Stimulated activated naive B cell treated with anti-CD40 and anti-IgM and Interleukin-4, amounts not matched to agents 10 μg/mL and 1 μg/mL and 100 μg/mL, for 72 hours (primary cell): ENCODE results near the gene KRTAP10-7.
"Not testable (repeated sequence)": the region's sequence is repeated elsewhere in the genome, so short reads cannot be mapped to it uniquely, and the experiment has no call there.

Source experiments
- ATAC-seq, 2 donors: fragments of 150-1000 bp; cut with Tn5 transposase; replicated peaks; 2 replicates each; pipeline ENCODE4 v1.10.0; 2021; ENCODE audit warnings: moderate library complexity in 1 of 2
- DNase-seq: peaks from one replicate; pipeline ENCODE4 v3.0.0; 2021
- H3K27ac Mint-ChIP-seq: one replicate; pipeline ENCODE4 v1.8.0; 2022; ENCODE audit warnings: mild to moderate bottlenecking, mixed read lengths
- H3K27me3 Mint-ChIP-seq, 2 donors: one replicate each; pipeline ENCODE4 v1.8.0; 2022; ENCODE audit warnings: mixed read lengths in 2 of 2
- H3K36me3 Mint-ChIP-seq, 2 donors: one replicate each; pipeline ENCODE4 v1.8.0; 2022; ENCODE audit warnings: mixed read lengths in 2 of 2, mild to moderate bottlenecking in 1 of 2
- H3K4me1 Mint-ChIP-seq, 2 donors: one replicate each; pipeline ENCODE4 v1.8.0; 2022; ENCODE audit warnings: mixed read lengths in 2 of 2, mild to moderate bottlenecking in 1 of 2
- H3K4me3 Mint-ChIP-seq, 2 donors: one replicate each; pipeline ENCODE4 v1.8.0; 2022; ENCODE audit warnings: mild to moderate bottlenecking in 2 of 2, mixed read lengths in 2 of 2, moderate library complexity in 1 of 2
- H3K9me3 Mint-ChIP-seq, 2 donors: one replicate each; pipeline ENCODE4 v1.8.0; 2022; ENCODE audit warnings: mixed read lengths in 2 of 2, mild to moderate bottlenecking in 1 of 2

The KRTAP10-7 gene

DNA sequence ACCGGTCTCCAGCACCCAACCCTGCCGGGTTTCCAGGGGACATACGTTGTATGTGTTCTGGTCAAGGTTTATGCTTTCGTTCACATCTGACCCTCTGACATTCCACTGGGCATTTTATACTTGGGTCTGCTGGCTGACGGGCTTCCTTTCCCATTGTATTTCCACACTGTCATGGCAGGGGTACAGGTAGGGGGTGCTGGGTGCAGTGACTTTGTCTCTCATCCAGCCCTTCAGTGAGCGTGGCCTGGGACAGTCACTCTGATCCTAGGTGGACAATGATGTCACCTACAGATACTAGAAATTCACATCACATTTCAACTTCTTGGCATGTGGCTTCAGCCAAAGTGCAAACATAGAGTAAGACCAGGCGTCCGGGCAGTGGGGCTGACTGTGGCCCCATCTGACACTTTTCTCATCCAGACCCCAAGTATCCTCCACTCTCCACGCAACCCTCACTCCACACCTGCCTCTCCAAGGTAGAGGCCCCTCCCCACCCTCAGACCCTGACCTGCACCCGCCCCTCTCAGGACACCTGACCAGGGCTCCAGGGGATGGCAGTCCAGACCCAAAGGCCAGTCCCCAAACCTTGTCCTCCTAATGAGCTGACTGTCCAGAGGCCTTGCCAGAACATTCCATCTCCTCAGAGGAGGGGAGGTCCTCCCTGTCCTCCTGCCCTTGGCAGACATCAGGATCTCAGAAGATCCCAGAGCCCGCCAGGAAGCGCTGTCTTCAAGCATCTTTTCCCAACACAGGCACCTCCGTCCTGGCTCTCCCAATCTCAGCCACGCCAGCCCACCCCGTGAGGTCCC is 36.0 kb downstream of the KRTAP10-7 start:
- Mint-ChIP-seq H3K27ac (no peak overlapping the region), H3K4me3 (no peak overlapping the region), H3K9me3 (peaks cover 21 to 22% of the 10 kb centered on the region in 2 donors), H3K36me3 (peaks cover 2 to 13% of the 10 kb centered on the region in 2 donors), H3K4me1 (no peaks in the 10 kb centered on the region), H3K27me3 (peaks cover 48 to 50% of the 10 kb centered on the region in 2 donors)
- ATAC-seq (no peak), DNase-seq (no peak)

DNA sequence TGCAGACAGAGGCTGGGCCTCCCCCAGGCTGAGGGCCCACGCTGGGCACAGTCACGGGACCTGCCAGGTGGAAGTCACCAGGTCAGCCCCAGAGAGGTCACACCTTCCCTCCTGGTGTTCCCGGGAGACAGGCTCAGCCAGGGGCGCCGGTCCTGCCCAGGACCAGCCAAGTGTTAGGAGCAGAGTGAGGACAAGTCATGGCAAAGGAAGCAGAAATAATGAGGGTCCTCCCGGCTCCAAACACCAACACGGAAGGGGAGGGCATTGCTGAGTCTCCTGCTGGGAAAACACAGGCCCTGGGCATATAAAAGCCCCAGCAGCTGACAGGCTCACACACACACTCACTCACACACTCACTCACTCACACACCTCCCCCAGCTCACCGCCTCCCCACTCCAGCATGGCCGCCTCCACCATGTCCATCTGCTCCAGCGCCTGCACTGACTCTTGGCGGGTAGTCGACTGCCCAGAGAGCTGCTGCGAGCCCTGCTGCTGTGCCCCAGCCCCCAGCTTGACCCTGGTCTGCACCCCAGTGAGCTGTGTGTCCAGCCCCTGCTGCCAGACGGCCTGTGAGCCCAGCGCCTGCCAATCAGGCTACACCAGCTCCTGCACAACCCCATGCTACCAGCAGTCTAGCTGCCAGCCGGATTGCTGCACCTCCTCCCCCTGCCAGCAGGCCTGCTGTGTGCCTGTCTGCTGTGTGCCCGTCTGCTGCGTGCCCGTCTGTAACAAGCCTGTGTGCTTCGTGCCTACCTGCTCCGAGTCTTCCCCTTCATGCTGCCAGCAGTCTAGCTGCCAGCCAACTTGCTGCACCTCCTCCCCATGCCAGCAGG is 36.8 kb downstream of the KRTAP10-7 start, which contains the start of gene KRTAP10-10:
KRTAP10-10 (plus strand) TSS at position 339 of the 833 bp plus-strand sequence; CDS start at position 401, 62 bp downstream.
- DNase-seq, result no peak
- H3K9me3 Mint-ChIP-seq, result peaks cover 16 to 19% of the 10 kb centered on the region in 2 donors
- peaks cover 48 to 50% of the 10 kb centered on the region in 2 donors for H3K27me3 Mint-ChIP-seq
- ATAC-seq, result no peak
- H3K4me1 Mint-ChIP-seq, result no peaks in the 10 kb centered on the region
- H3K36me3 Mint-ChIP-seq, result peaks cover 0 to 10% of the 10 kb centered on the region in 2 donors
- H3K4me3 Mint-ChIP-seq, result no peak within 1 kb of the TSS
- no peak within 1 kb of the TSS for H3K27ac Mint-ChIP-seq

DNA sequence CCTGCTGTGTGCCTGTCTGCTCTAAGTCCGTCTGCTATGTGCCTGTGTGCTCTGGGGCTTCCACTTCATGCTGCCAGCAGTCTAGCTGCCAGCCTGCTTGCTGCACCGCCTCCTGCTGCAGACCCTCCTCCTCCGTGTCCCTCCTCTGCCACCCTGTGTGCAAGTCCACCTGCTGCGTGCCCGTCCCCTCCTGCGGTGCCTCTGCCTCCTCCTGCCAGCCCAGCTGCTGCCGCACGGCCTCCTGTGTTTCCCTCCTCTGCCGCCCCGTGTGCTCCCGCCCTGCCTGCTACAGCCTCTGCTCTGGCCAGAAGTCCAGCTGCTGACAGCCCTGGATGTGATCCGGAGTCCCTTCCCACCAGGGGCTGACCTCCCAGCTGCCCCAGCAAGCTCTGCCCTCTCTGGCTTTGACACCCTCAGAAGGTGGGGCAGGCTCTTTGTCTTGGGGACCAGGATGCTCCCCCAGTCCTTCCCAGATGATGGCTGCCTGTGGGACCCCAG is 37.5 kb downstream of the KRTAP10-7 start:
- ATAC-seq, H3K4me3 Mint-ChIP-seq, H3K27ac Mint-ChIP-seq, H3K36me3 Mint-ChIP-seq, DNase-seq, H3K4me1 Mint-ChIP-seq: not testable (repeated sequence)
- peaks cover 48 to 50% of the 10 kb centered on the region in 2 donors for H3K27me3 Mint-ChIP-seq
- H3K9me3 Mint-ChIP-seq, result peaks cover 12 to 16% of the 10 kb centered on the region in 2 donors

DNA sequence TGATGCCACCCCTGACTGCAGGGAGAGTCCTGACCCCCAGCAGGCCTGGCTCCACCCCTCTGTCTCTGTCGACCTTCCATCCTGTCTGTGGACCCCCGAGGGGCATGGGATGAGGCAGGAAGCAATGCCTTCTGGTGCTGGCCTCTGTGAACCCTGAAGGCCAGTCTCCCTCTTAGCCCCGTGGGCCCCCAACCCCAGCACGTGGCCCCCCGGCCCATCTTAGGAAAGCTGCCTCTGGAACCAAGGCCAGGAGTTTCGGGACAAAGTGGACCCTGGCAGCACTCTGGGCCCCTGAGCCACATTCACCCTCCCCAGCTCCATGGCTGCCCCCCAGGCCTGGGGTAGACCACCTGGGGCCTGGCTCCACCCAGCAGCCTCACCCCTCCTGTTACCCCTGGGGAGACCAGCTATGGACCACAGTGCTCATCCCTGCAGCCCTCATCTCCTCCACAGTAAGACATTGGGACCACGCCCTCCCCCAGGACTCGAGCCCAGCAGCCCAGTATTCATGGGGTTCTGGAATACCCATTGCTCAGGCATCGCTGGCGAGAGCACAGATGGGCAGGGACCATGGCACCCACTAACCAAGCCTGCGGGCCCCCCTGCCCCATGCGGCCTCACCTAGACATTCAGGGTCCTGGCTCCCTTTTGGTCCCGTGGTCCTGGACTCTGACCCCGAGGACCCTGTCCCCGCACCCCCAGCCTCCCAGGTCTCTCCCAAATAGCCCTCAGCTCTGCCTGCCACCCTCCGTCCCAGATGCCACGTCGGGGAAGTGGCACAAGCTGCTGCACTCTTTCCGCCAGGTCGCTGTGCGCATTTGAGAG is 38.3 kb downstream of the KRTAP10-7 start:
- not testable (repeated sequence) for DNase-seq, H3K36me3 Mint-ChIP-seq, H3K4me1 Mint-ChIP-seq, H3K27ac Mint-ChIP-seq, H3K4me3 Mint-ChIP-seq, ATAC-seq
- peaks cover 48 to 50% of the 10 kb centered on the region in 2 donors for H3K27me3 Mint-ChIP-seq
- peaks cover 12 to 18% of the 10 kb centered on the region in 2 donors for H3K9me3 Mint-ChIP-seq

DNA sequence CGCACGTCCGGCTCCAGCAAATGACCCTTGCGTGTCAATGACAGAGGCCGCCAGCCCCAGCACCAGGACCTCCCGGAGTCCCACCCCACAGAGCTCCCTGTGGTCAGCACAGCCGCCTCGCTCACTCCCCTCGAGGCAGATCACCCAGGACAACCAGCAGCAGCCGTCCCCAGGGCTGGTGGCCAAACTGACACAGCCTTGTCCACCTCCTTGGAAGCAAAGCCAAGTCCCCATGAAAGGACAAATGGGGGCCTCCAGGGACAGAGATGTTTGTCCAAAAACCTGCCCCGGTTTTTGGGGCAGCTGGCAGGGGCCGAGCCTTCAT is 38.9 kb downstream of the KRTAP10-7 start:
- Mint-ChIP-seq H3K27ac (no peak overlapping the region), H3K27me3 (peaks cover 48 to 50% of the 10 kb centered on the region in 2 donors), H3K9me3 (peaks cover 17 to 22% of the 10 kb centered on the region in 2 donors), H3K4me1 (no peaks in the 10 kb centered on the region), H3K4me3 (no peak overlapping the region), H3K36me3 (peaks cover 0 to 13% of the 10 kb centered on the region in 2 donors)
- ATAC-seq (no peak), DNase-seq (no peak)

GRCh38 chr21:44640761-44641160 is 40.4 kb downstream of the KRTAP10-7 start:
- Mint-ChIP-seq H3K36me3 (peaks cover 0 to 20% of the 10 kb centered on the region in 2 donors), H3K27me3 (peaks cover 44 to 50% of the 10 kb centered on the region in 2 donors), H3K4me1 (no peaks in the 10 kb centered on the region), H3K27ac (no peak overlapping the region), H3K4me3 (no peak overlapping the region), H3K9me3 (peaks cover 24 to 30% of the 10 kb centered on the region in 2 donors)
- no peak for DNase-seq
- ATAC-seq, result no peak

- H3K9me3 Mint-ChIP-seq, result peaks cover 24 to 32% of the 10 kb centered on the region in 2 donors
Observed at GRCh38 chr21:44643741-44644310, 43.4 kb downstream of the KRTAP10-7 start.

DNA sequence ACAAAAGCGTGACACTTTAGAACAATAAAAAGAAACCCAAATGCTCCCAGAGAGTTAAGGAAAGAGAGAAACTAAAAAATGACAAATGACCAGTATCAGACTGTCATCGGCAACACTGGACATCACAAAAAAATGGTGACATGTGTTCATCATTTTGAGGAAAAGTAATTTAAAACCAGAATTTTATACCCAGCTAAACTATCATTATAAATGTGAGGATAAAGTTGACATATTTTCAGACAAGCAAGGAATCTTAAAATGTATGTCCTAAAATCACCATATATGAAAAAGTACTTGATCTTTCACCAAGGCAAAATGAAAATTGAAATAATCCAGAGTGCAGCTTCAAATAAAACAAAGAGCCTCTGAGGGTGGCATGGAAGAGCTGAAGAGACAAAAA is 44.5 kb downstream of the KRTAP10-7 start:
- H3K4me1 Mint-ChIP-seq, result no peaks in the 10 kb centered on the region
- ATAC-seq, result no peak
- H3K27ac Mint-ChIP-seq, result no peak overlapping the region
- DNase-seq, result no peak
- H3K9me3 Mint-ChIP-seq, result peaks cover 24 to 31% of the 10 kb centered on the region in 2 donors
- H3K4me3 Mint-ChIP-seq, result no peak overlapping the region
- peaks cover 28 to 32% of the 10 kb centered on the region in 2 donors for H3K27me3 Mint-ChIP-seq
- H3K36me3 Mint-ChIP-seq, result peaks cover 2 to 22% of the 10 kb centered on the region in 2 donors

More at GRCh38 chr21:44643741-44644310, 43.4 kb downstream of the KRTAP10-7 start:
- no peak overlapping the region for H3K4me3 Mint-ChIP-seq
- peaks cover 37 to 39% of the 10 kb centered on the region in 2 donors for H3K27me3 Mint-ChIP-seq
- H3K36me3 Mint-ChIP-seq, result peaks cover 2 to 24% of the 10 kb centered on the region in 2 donors
- DNase-seq (no peak), ATAC-seq (no peak)
- H3K4me1 Mint-ChIP-seq, result no peaks in the 10 kb centered on the region
- no peak overlapping the region for H3K27ac Mint-ChIP-seq

- DNase-seq, ATAC-seq, H3K4me3 Mint-ChIP-seq, H3K4me1 Mint-ChIP-seq, H3K27ac Mint-ChIP-seq: not testable (repeated sequence)
- Mint-ChIP-seq H3K27me3 (peaks cover 12 to 18% of the 10 kb centered on the region in 2 donors), H3K9me3 (peaks cover 13 to 21% of the 10 kb centered on the region in 2 donors), H3K36me3 (peaks cover 2 to 14% of the 10 kb centered on the region in 2 donors)
Observed at GRCh38 chr21:44646366-44647221, 46.2 kb downstream of the KRTAP10-7 start, which contains the start of gene KRTAP10-11. TSS of gene KRTAP10-11 (plus strand) at chr21:44646414. CDS start at chr21:44646459, 45 bp downstream.

- H3K4me1 Mint-ChIP-seq, result no peaks in the 10 kb centered on the region
- DNase-seq (no peak), ATAC-seq (no peak)
- no peak overlapping the region for H3K27ac Mint-ChIP-seq
- H3K27me3 Mint-ChIP-seq, result peaks cover 11 to 18% of the 10 kb centered on the region in 2 donors
- H3K36me3 Mint-ChIP-seq, result peaks cover 2 to 14% of the 10 kb centered on the region in 2 donors
- peaks cover 12 to 19% of the 10 kb centered on the region in 2 donors for H3K9me3 Mint-ChIP-seq
- H3K4me3 Mint-ChIP-seq, result no peak overlapping the region
Observed at GRCh38 chr21:44647222-44647552, 46.8 kb downstream of the KRTAP10-7 start.

- no peaks in the 10 kb centered on the region for H3K4me1 Mint-ChIP-seq
- ATAC-seq, result no peak
- H3K36me3 Mint-ChIP-seq, result peaks cover 2 to 14% of the 10 kb centered on the region in 2 donors
- H3K27ac Mint-ChIP-seq, result no peak overlapping the region
- H3K4me3 Mint-ChIP-seq, result no peak overlapping the region
- peaks cover 11 to 20% of the 10 kb centered on the region in 2 donors for H3K27me3 Mint-ChIP-seq
- peaks cover 12 to 15% of the 10 kb centered on the region in 2 donors for H3K9me3 Mint-ChIP-seq
- DNase-seq, result no peak
Observed at GRCh38 chr21:44648557-44649311, 48.3 kb downstream of the KRTAP10-7 start.

DNA sequence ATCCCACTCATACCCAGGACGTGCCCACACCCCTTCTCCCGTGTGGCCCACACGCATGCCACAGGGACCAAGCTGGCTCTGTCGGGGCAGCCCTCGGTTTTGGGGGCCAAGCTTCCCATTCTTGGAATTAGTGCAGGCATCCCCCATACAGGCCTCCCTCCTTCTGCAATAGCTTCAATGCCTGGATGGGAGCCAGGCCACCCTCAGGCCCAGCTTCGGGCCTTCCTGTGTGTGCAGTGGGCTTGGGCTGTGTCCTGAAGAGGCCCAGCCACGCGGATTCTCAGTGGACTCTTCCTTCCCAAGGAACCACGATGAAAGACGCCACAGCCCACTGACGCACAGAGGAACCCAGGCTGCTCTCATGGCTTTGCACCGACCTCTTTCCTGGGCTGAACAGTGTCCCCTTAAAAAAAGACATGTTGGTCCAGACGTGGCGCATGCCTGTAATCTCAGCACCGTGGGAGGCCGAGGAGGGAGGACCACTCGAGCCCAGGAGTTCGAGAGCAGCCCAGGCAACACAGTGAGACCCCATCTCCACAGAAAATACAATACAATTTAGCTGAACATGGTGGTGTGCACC is 49.2 kb downstream of the KRTAP10-7 start:
- ATAC-seq (no peak), DNase-seq (no peak)
- H3K36me3 Mint-ChIP-seq, result peaks cover 2 to 8% of the 10 kb centered on the region in 2 donors
- no peaks in the 10 kb centered on the region for H3K4me1 Mint-ChIP-seq
- H3K27me3 Mint-ChIP-seq, result peaks cover 11 to 22% of the 10 kb centered on the region in 2 donors
- no peak overlapping the region for H3K4me3 Mint-ChIP-seq
- peaks cover 4 to 7% of the 10 kb centered on the region in 2 donors for H3K9me3 Mint-ChIP-seq
- H3K27ac Mint-ChIP-seq, result no peak overlapping the region
